Endothelial cell of umbilical vein (primary cell): Measurements from ENCODE around the gene DIS3L2. TPM values are rescaled to one million over a fixed set of nuclear protein-coding genes. Genes with fewer than 3 reads are reported as not detected.
A peak's percentile ranks its signal among the peaks of the same experiment; 100 is the strongest.

ENCODE experiments used
- BruUV-seq: library from RNA; stranded (reverse); fragments of 400-500 nt; replicated peaks from 2 replicates; lab custom pipeline; 2021; lab: Mats Ljungman, UMichigan
- CTCF ChIA-PET: fragments of 300-600, 350-600 bp; sonication (Branson Sonifier 250); formaldehyde crosslinking; loops from one replicate; lab custom pipeline; 2021; ENCODE audit warnings: antibody characterized with exemption, inconsistent platforms; lab: Charles Lee
- POLR2A ChIA-PET: fragments of 300-600, 350-600 bp; sonication (Branson Sonifier 250); formaldehyde crosslinking; loops from one replicate; lab custom pipeline; 2021; ENCODE audit warnings: antibody characterized with exemption, inconsistent platforms; lab: Charles Lee
- DNase-seq: peaks from one replicate; pipeline ENCODE4 v3.0.0-alpha.2; 2011; ENCODE audit warnings: low read depth, low spot score
- FAIRE-seq: peaks from 2 replicates; lab custom pipeline; 2011; peaks lifted over from hg19 to GRCh38; lab: Jason Lieb, UNC
- H2AFZ ChIP-seq: 2 replicates; pipeline ENCODE4 v1.6.0; 2012; ENCODE audit warnings: low read depth, low read length, control low read depth, inconsistent platforms
- H3K27ac ChIP-seq: 2 replicates; pipeline ENCODE4 v1.5.1; 2011; ENCODE audit warnings: low read depth, mild to moderate bottlenecking, control low read depth, low read length, moderate library complexity; ENCODE audit not compliant: insufficient read depth
- H3K27me3 ChIP-seq, 2 experiments: 2 replicates each; pipeline versions ENCODE4 v1.6.0 to v1.6.1; 2011; ENCODE audit warnings: low read length in 2 of 2, mixed read lengths in 1 of 2; ENCODE audit not compliant: control insufficient read depth in 2 of 2, insufficient read depth in 2 of 2
- H3K36me3 ChIP-seq, 2 experiments: 2 replicates in 1 of 2; 3 replicates in 1 of 2; pipeline ENCODE4 v1.5.1; 2011; ENCODE audit warnings: low read length in 2 of 2, mild to moderate bottlenecking in 1 of 2, moderate library complexity in 1 of 2; ENCODE audit not compliant: control insufficient read depth in 2 of 2, insufficient read depth in 2 of 2; ENCODE audit errors: extremely low read depth in 1 of 2
- H3K4me1 ChIP-seq: 3 replicates; pipeline ENCODE4 v1.5.1; 2011; ENCODE audit warnings: mild to moderate bottlenecking, low read length; ENCODE audit not compliant: control insufficient read depth, insufficient read depth; ENCODE audit errors: extremely low read depth
- H3K4me2 ChIP-seq: 2 replicates; pipeline ENCODE4 v1.6.1; 2011; ENCODE audit warnings: low read length, control low read depth, mixed read lengths; ENCODE audit not compliant: insufficient read depth
- H3K4me3 ChIP-seq, 3 experiments: fragments of 200-600 bp in 1 of 3; sonication (generic), shearing (Covaris generic) in 1 of 3; replicated peaks in 1 of 3; 2 replicates each; pipeline ENCODE4 v1.5.1; 2011 to 2016; ENCODE audit warnings: control low read depth in 3 of 3, low read length in 3 of 3, mild to moderate bottlenecking in 2 of 3, inconsistent platforms in 1 of 3, low read depth in 1 of 3, moderate library complexity in 1 of 3; ENCODE audit not compliant: insufficient read depth in 1 of 3
- H3K79me2 ChIP-seq: 2 replicates; pipeline ENCODE4 v1.6.0; 2012; ENCODE audit warnings: low read length, inconsistent platforms; ENCODE audit not compliant: control insufficient read depth, insufficient read depth
- H3K9ac ChIP-seq: replicated peaks from 2 replicates; pipeline ENCODE3; 2011; ENCODE audit warnings: low read length, control low read depth; ENCODE audit not compliant: insufficient read depth; ENCODE audit errors: extremely low read depth
- H3K9me1 ChIP-seq: replicated peaks from 3 replicates; pipeline ENCODE4 v1.6.0; 2011; ENCODE audit warnings: mild to moderate bottlenecking, low read length; ENCODE audit not compliant: control insufficient read depth, insufficient read depth; ENCODE audit errors: extremely low read depth
- H3K9me3 ChIP-seq: replicated peaks from 2 replicates; pipeline ENCODE4 v1.5.1; 2012; ENCODE audit warnings: low read length, inconsistent platforms; ENCODE audit not compliant: control insufficient read depth, insufficient read depth
- H4K20me1 ChIP-seq: replicated peaks from 2 replicates; pipeline ENCODE3; 2011; ENCODE audit warnings: mild to moderate bottlenecking, low read length; ENCODE audit not compliant: control insufficient read depth, insufficient read depth; ENCODE audit errors: extremely low read depth
- CTCF ChIP-seq, 2 donors: IDR thresholded peaks; 1 replicate in 1 of 2; 2 replicates in 1 of 2; pipeline ENCODE4 v1.5.1; 2011; ENCODE audit warnings: low read length in 2 of 2, mild to moderate bottlenecking in 2 of 2, moderate library complexity in 2 of 2, control low read depth in 1 of 2, inconsistent platforms in 1 of 2, low read depth in 1 of 2; ENCODE audit not compliant: insufficient read depth in 1 of 2; ENCODE audit errors: extremely low read depth in 1 of 2
- EZH2 ChIP-seq: IDR thresholded peaks from 2 replicates; pipeline ENCODE4 v1.6.1; 2012; ENCODE audit warnings: borderline replicate concordance, low read depth, mild to moderate bottlenecking, moderate library complexity, low read length, inconsistent platforms; ENCODE audit not compliant: severe bottlenecking
- dilution Hi-C: fragments of 300-500 bp; cut with MboI; formaldehyde crosslinking; loops from one replicate; pipeline ENCODE4 v1.15.0; 2019; ENCODE audit warnings: low sequenced_read_pairs; ENCODE audit not compliant: extremely low pct_ligation_motif_present
- intact Hi-C: fragments of 100-400 bp; cut with micrococcal nuclease; formaldehyde crosslinking; loops from one replicate; pipeline ENCODE4 v1.10.0; 2022
- polyA plus RNA-seq, 4 experiments: library from polyadenylated mRNA; depleted of rRNA in 3 of 4; stranded (reverse) in 3 of 4; unstranded in 1 of 4; fragments of >200 nt; gene quantifications; 2 replicates each; pipeline versions ENCODE4 v1.2.1 to v1.2.3, GENCODE V29; 2011 to 2012; ENCODE audit warnings: missing spikeins in 1 of 4
- total RNA-seq: library from RNA; stranded (reverse); gene quantifications from 2 replicates; pipeline ENCODE4 v1.2.3, GENCODE V29; 2021

The DIS3L2 gene
- total and polyA plus RNA-seq, 2 donors (not counting 3 experiments of a cell fraction or from before 2014, with no cell fraction given), result 14.6 to 31.2 TPM

- BruUV-seq, result no TSS peak
- intact Hi-C loops, result loop anchor here (1.0 kb wide), 1 partner anchor 35 kb away; the partner anchor contains the start of gene DIS3L2
- peaks cover 44 to 54% of the 10 kb centered on the region in 2 experiments for H3K27me3 ChIP-seq
- ChIA-PET CTCF (interaction anchor here (0.6 to 5.1 kb wide), 26 partner anchors 9 to 513 kb away, joined by 3 to 149 read pairs (median 6); partner anchors contain the start of gene DIS3L2), POLR2A (no interaction called here)
- no peak within 1 kb of the TSS for H3K9ac ChIP-seq
- H2AFZ ChIP-seq, result peak within 1 kb of the TSS; percentile 49
- DNase-seq (peak; percentile 55), FAIRE-seq (peak; percentile 38)
- peak within 1 kb of the TSS; percentile 65 for H3K4me2 ChIP-seq
- H3K79me2 ChIP-seq, result no peaks in the 10 kb centered on the region
- TF ChIP-seq EZH2 (no peak), CTCF (IDR thresholded peaks at IDR 0.05; ENCODE audit: extremely low read depth in 1 of 2, insufficient read depth in 1 of 2, low read depth in 1 of 2, low read length in 2 of 2) (peak; percentile 36 to 56)
- H3K27ac ChIP-seq, result no peak within 1 kb of the TSS
- no peaks in the 10 kb centered on the region for H4K20me1 ChIP-seq
- H3K4me1 ChIP-seq, result peaks cover 15% of the 10 kb centered on the region
- peak within 1 kb of the TSS in 2 of 3 experiments; percentile 30 to 45 for H3K4me3 ChIP-seq
- no peaks in the 10 kb centered on the region for H3K9me1 ChIP-seq
- dilution Hi-C loops, result no loop called here
- H3K36me3 ChIP-seq, result no peaks in the 10 kb centered on the region
- H3K9me3 ChIP-seq, result no peaks in the 10 kb centered on the region
Observed at GRCh38 chr2:231926180-231926741, 35.3 kb upstream of the DIS3L2 start, which contains the start of gene NPPC. Gene NPPC (minus strand): TSS chr2:231926396. CDS start chr2:231926249, 147 bp downstream.
